CD14-positive monocyte (primary cell): ENCODE results near the gene SLC25A13. TPM values are rescaled to one million over a fixed set of nuclear protein-coding genes. Genes with fewer than 3 reads are reported as not detected.

Source experiments
- DNase-seq, 3 donors: peaks; one replicate each; pipeline ENCODE4 v3.0.0-alpha.2; 2011 to 2022
- H2AFZ ChIP-seq: 2 replicates; pipeline ENCODE4 v1.6.0; 2012; ENCODE audit warnings: mild to moderate bottlenecking, low read depth, low read length, inconsistent platforms; ENCODE audit not compliant: insufficient read depth, poor library complexity, severe bottlenecking
- H3K27ac ChIP-seq, 2 donors: 1 replicate in 1 of 2; 2 replicates in 1 of 2; pipeline ENCODE4 v1.5.1; 2012 to 2013; ENCODE audit warnings: low read length in 2 of 2, control low read depth in 1 of 2, inconsistent platforms in 1 of 2, low read depth in 1 of 2, mild to moderate bottlenecking in 1 of 2
- H3K27me3 ChIP-seq, 2 donors: one replicate each; pipeline versions ENCODE4 v1.6.0 to v1.6.1; 2011 to 2013; ENCODE audit warnings: low read length in 2 of 2; ENCODE audit not compliant: control insufficient read depth in 2 of 2, insufficient read depth in 2 of 2
- H3K36me3 ChIP-seq, 2 donors: replicated peaks in 1 of 2; 1 replicate in 1 of 2; 2 replicates in 1 of 2; pipeline versions ENCODE4 v1.5.1 to v1.6.1; 2012 to 2013; ENCODE audit warnings: low read length in 2 of 2, control low read depth in 1 of 2, inconsistent platforms in 1 of 2, mild to moderate bottlenecking in 1 of 2; ENCODE audit not compliant: insufficient read depth in 2 of 2, control insufficient read depth in 1 of 2
- H3K4me1 ChIP-seq, 2 donors: 1 replicate in 1 of 2; 2 replicates in 1 of 2; pipeline versions ENCODE4 v1.5.1 to v1.6.1; 2012 to 2013; ENCODE audit warnings: low read length in 2 of 2, control low read depth in 1 of 2, inconsistent platforms in 1 of 2, mild to moderate bottlenecking in 1 of 2, moderate library complexity in 1 of 2; ENCODE audit not compliant: insufficient read depth in 2 of 2, control insufficient read depth in 1 of 2
- H3K4me2 ChIP-seq: replicated peaks from 2 replicates; pipeline ENCODE3; 2012; ENCODE audit warnings: low read length, moderate library complexity, mild to moderate bottlenecking; ENCODE audit not compliant: poor library complexity, severe bottlenecking; ENCODE audit errors: extremely low read depth
- H3K4me3 ChIP-seq, 3 experiments: fragments of 200-600 bp in 1 of 3; sonication (generic) in 1 of 3; replicated peaks in 1 of 3; 1 replicate in 2 of 3; 2 replicates in 1 of 3; pipeline ENCODE4 v1.5.1; 2011 to 2013; ENCODE audit warnings: low read length in 3 of 3, mild to moderate bottlenecking in 3 of 3, control low read depth in 2 of 3, low read depth in 2 of 3, inconsistent platforms in 1 of 3, moderate library complexity in 1 of 3
- H3K79me2 ChIP-seq: 2 replicates; pipeline ENCODE4 v1.6.0; 2012; ENCODE audit warnings: mild to moderate bottlenecking, control low read depth, inconsistent platforms, low read length, moderate library complexity; ENCODE audit not compliant: insufficient read depth
- H3K9ac ChIP-seq: 2 replicates; pipeline ENCODE4 v1.6.0; 2017; ENCODE audit warnings: low read length, mild to moderate bottlenecking; ENCODE audit not compliant: insufficient read depth, poor library complexity, severe bottlenecking
- H3K9me3 ChIP-seq, 2 donors: replicated peaks in 1 of 2; 1 replicate in 1 of 2; 2 replicates in 1 of 2; pipeline versions ENCODE4 v1.5.1 to v1.6.1; 2012 to 2013; ENCODE audit warnings: low read length in 2 of 2, control low read depth in 1 of 2; ENCODE audit not compliant: control insufficient read depth in 1 of 2, insufficient read depth in 1 of 2
- H4K20me1 ChIP-seq: 2 replicates; pipeline ENCODE4 v1.6.0; 2012; ENCODE audit warnings: mild to moderate bottlenecking, low read length, control low read depth, moderate library complexity; ENCODE audit not compliant: insufficient read depth
- H3K27ac Mint-ChIP-seq, 7 donors: one replicate each; pipeline ENCODE4 v1.8.0; 2020; ENCODE audit warnings: mild to moderate bottlenecking in 7 of 7, mixed read lengths in 7 of 7, moderate library complexity in 6 of 7, inconsistent platforms in 2 of 7
- H3K27me3 Mint-ChIP-seq, 3 donors: one replicate each; pipeline ENCODE4 v1.8.0; 2021 to 2022; ENCODE audit warnings: low read depth in 3 of 3, mild to moderate bottlenecking in 3 of 3, mixed read lengths in 3 of 3, moderate library complexity in 3 of 3, inconsistent platforms in 1 of 3
- H3K36me3 Mint-ChIP-seq, 2 donors: one replicate each; pipeline ENCODE4 v1.8.0; 2020; ENCODE audit warnings: mixed read lengths in 2 of 2, inconsistent platforms in 1 of 2, mild to moderate bottlenecking in 1 of 2
- H3K4me1 Mint-ChIP-seq: one replicate; pipeline ENCODE4 v1.8.0; 2020; ENCODE audit warnings: mild to moderate bottlenecking, mixed read lengths
- H3K4me3 Mint-ChIP-seq, 2 donors: one replicate each; pipeline ENCODE4 v1.8.0; 2020; ENCODE audit warnings: mild to moderate bottlenecking in 2 of 2, mixed read lengths in 2 of 2, moderate library complexity in 1 of 2
- H3K9me3 Mint-ChIP-seq, 7 donors: one replicate each; pipeline ENCODE4 v1.8.0; 2020 to 2022; ENCODE audit warnings: mixed read lengths in 7 of 7, mild to moderate bottlenecking in 6 of 7, moderate library complexity in 6 of 7, inconsistent platforms in 2 of 7
- CTCF ChIP-seq: fragments of 200-600 bp; IDR thresholded peaks from one replicate; pipeline ENCODE4 v1.8.0; 2022; ENCODE audit warnings: antibody characterized with exemption, mild to moderate bottlenecking
- WGBS: methylation state at CpG from one replicate; pipeline ENCODE4 v1.1.5; 2013; ENCODE audit warnings: missing lambda C conversion rate; ENCODE audit not compliant: insufficient coverage; 5-methylcytosine and 5-hydroxymethylcytosine counted together
- intact Hi-C, 2 donors: fragments of 100-400 bp; cut with micrococcal nuclease; formaldehyde crosslinking; loops; one replicate each; pipeline versions ENCODE4 v1.15.0 to v1.15.1; 2023
- polyA plus RNA-seq, 3 donors: library from polyadenylated mRNA; depleted of rRNA in 1 of 3; unstranded in 2 of 3; stranded (reverse) in 1 of 3; fragments of 300-500 nt in 2 of 3; fragments of >200 nt in 1 of 3; fragmentation: Illumina TruSeq in 2 of 3; gene quantifications; 1 replicate in 2 of 3; 2 replicates in 1 of 3; pipeline ENCODE4 v1.2.3, GENCODE V29; 2012 to 2021

Gene SLC25A13
- polyA plus RNA-seq, 3 donors: 12.7 to 15.7 (median 14.4) TPM

- intact Hi-C loops: no loop called here
Measured at GRCh38 chr7:96093435-96093834, 228.5 kb downstream of the SLC25A13 start.

GRCh38 chr7:96090756-96091155, 231.1 kb downstream of the SLC25A13 start:
- DNase-seq: no peak
- no peak overlapping the region for H3K27ac Mint-ChIP-seq

More at GRCh38 chr7:96093435-96093834, 228.5 kb downstream of the SLC25A13 start:
- Mint-ChIP-seq H3K36me3 (no peaks in the 10 kb centered on the region), H3K4me1 (no peaks in the 10 kb centered on the region), H3K4me3 (no peak overlapping the region), H3K27ac (no peak overlapping the region), H3K27me3 (peaks cover 2 to 10% (median 4%) of the 10 kb centered on the region in 3 donors), H3K9me3 (peaks cover 0 to 2% (median 0%) of the 10 kb centered on the region in 7 donors)
- H3K4me3 ChIP-seq: no peak overlapping the region
- no peaks in the 10 kb centered on the region for H4K20me1 ChIP-seq
- H3K27ac ChIP-seq: no peak overlapping the region
- no peaks in the 10 kb centered on the region for H3K36me3 ChIP-seq
- no peaks in the 10 kb centered on the region for H3K4me1 ChIP-seq
- TF ChIP-seq CTCF: no peak
- H3K79me2 ChIP-seq: no peaks in the 10 kb centered on the region
- H2AFZ ChIP-seq: no peak overlapping the region
- H3K4me2 ChIP-seq: no peak overlapping the region
- WGBS: 86% methylated on average over 1 of the region's 1 CpG
- H3K9ac ChIP-seq: no peak overlapping the region
- H3K27me3 ChIP-seq: peaks cover 0 to 2% of the 10 kb centered on the region in 2 donors
- no peak for DNase-seq
- no peaks in the 10 kb centered on the region for H3K9me3 ChIP-seq

More at GRCh38 chr7:96090756-96091155, 231.1 kb downstream of the SLC25A13 start:
- Histone ChIP-seq H2AFZ (no peak overlapping the region), H3K79me2 (no peaks in the 10 kb centered on the region), H4K20me1 (no peaks in the 10 kb centered on the region), H3K27me3 (peaks cover 0 to 2% of the 10 kb centered on the region in 2 donors), H3K9me3 (no peaks in the 10 kb centered on the region), H3K4me2 (no peak overlapping the region), H3K9ac (no peak overlapping the region), H3K4me1 (no peaks in the 10 kb centered on the region), H3K4me3 (no peak overlapping the region), H3K36me3 (no peaks in the 10 kb centered on the region), H3K27ac (no peak overlapping the region)
- Mint-ChIP-seq H3K4me3 (no peak overlapping the region), H3K4me1 (no peaks in the 10 kb centered on the region), H3K36me3 (no peaks in the 10 kb centered on the region), H3K27me3 (peaks cover 2 to 10% (median 4%) of the 10 kb centered on the region in 3 donors), H3K9me3 (no peaks in the 10 kb centered on the region)
- intact Hi-C loops: no loop called here
- no CpG with 5 or more reads among the region's 6 CpGs for WGBS
- TF ChIP-seq CTCF: no peak
